ENCODE data around the gene CLDN14.

Gene CLDN14

DNA sequence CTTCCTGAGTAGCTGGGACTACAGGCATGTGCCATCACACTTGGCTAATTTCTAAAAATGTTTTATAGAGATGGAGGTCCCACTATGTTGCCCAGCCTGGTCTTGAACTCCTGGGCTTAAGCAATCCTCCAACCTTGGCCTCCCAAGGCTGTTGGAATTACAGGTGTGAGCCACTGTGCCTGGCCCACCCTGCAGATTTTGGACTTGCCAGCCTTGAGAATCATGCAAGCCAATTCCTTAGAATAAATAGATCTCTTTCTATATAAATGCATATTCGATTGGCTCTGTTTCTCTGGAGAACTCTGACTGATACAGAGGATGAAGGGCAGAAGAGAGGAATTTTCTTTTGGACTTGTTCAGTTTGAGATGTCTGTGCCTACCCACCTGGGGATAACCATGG lies 6.7 kb downstream of the CLDN14 start:
- in situ Hi-C loops (cut with MboI; ENCODE audit: low sequenced_read_pairs) = no loop called here

GRCh38 chr21:36472377-36472776 lies 7.5 kb downstream of the CLDN14 start:
- in situ Hi-C loops (cut with MboI; ENCODE audit: low sequenced_read_pairs) = no loop called here

DNA sequence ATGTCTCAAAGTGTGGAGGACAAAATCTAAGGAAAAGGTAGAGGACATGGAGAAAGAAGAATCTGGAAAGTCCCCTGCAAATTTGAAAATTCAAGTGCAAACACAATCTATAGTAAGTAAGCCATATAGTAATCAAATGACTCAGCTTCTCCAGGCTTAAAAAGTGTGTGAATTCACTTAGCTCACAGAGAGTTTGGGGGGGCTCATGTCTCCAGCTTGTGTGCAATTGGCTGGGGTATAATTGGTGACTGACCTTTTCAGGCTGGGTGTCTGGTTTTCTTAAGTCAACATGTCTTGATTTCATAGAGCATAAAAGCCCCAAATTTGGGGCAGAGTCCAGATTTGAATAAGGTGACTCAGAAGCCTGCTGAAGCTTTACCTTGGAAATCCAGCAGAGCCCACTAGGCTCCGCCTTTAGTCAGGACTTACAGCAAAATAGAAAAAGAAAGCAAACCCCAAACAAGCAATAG lies 8.6 kb downstream of the CLDN14 start:
- in situ Hi-C loops (cut with MboI; ENCODE audit: low sequenced_read_pairs) = no loop called here

- in situ Hi-C loops (cut with MboI; ENCODE audit: low sequenced_read_pairs) = no loop called here
These were observed 9.6 kb downstream of the CLDN14 start for GRCh38 chr21:36470294-36470693.

DNA sequence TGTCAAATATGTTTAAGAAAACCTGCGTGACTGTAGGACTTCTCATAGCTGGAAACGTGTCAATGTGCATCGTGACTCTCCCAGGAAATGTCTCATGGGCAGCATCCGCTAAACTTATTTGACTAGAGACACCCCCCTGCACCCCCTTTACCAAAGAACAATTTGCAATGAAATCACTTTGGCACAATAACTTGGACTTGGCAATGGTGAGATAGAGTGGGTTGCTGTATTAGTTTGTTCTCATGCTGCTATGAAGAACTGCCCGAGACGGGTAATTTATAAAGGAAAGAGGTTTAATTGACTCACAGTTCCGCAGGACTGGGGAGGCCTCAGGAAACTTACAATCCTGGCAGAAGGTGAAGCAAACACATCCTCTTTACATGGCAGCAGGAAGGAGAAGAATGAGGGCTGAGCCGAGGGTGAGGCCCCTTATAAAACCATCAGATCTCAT lies 13.8 kb downstream of the CLDN14 start:
- in situ Hi-C loops (cut with MboI; ENCODE audit: low sequenced_read_pairs) = no loop called here

GRCh38 chr21:36465478-36465877 lies 14.4 kb downstream of the CLDN14 start:
- in situ Hi-C loops (cut with MboI; ENCODE audit: low sequenced_read_pairs) = no loop called here

GRCh38 chr21:36464590-36464989 lies 15.3 kb downstream of the CLDN14 start:
- in situ Hi-C loops (cut with MboI; ENCODE audit: low sequenced_read_pairs) = no loop called here

- in situ Hi-C loops (cut with MboI; ENCODE audit: low sequenced_read_pairs) = no loop called here
These were observed 15.9 kb downstream of the CLDN14 start for GRCh38 chr21:36463991-36464390.

- in situ Hi-C loops (cut with MboI; ENCODE audit: low sequenced_read_pairs) = no loop called here
These were observed 16.7 kb downstream of the CLDN14 start for GRCh38 chr21:36463204-36463603.

DNA sequence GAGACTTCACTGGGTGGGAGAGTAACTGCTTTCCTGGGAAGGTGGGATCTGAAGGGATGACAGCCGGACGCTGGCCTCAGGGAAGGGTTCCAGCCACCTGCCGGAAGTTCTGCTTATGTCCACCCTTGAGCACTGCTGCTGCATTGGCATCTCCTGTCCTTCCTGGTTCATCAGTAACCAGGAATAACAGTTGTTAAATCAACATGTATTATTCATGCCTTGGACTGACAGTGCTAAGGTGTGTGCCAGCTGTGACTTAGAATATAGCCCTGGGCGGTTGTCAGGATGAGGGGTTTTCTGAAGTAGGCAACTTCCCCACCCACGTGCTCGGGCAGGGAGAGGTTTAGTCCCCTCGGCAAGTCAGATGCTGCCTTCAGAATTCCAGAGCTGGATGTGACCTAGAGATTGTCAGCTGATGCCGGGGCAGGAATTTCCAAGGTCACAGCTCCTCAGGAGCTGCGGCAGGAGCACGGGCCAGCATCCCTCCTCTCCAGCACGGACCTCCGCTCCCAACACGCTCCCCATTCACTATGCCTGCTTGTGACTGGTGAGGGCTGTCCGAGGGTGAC lies 17.9 kb downstream of the CLDN14 start:
- in situ Hi-C loops (cut with MboI; ENCODE audit: low sequenced_read_pairs) = no loop called here

DNA sequence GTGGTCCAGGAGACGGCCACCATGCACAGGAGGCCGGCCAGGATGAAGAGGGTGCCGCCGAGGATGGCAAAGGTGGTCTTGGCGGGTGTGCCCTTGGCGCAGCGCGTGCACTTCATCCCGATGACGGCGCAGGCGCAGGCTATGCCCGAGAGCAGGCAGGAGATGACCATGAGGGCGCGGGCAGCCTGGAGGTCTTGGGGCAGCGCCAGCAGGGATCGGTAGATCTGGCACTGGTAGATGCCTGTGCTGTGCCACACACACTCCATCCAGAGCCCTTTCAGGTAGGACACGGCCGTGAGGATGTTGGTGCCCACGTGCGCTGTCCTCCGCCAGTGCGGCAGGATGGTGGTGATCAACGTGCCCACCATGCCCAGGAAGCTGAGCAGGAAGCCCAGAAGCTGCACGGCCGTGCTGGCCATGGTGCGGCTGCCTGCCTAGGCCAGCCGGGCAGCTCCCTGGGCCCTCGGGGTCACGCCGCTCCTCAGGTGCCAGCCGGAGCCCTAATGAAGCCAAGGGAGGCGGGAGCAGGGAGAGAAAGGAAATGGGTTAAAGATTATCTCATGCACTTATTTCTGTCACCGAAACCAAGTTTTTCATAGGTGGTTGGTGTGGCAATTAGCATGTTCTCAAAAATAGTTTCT lies 18.5 kb downstream of the CLDN14 start:
- in situ Hi-C loops (cut with MboI; ENCODE audit: low sequenced_read_pairs) = no loop called here

DNA sequence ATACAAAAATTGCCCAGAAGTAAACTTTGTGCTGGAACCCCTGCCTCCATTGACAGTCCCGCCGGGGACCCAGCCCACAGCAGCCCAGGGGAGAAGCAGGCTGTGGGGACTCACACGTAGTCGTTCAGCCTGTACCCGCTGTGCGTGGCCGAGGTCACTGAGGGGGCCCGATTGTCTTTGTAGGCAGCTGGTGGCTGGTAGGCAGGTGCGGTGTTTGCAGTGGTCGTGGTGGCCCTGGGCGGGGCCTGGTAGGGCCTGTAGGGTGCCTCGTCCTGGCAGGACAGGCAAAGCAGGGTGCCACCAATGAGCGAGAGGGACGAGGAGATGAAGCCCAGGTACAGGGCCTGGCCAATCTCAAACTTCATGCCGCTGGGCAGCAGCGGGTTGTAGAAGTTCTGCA lies 19.1 kb downstream of the CLDN14 start:
- in situ Hi-C loops (cut with MboI; ENCODE audit: low sequenced_read_pairs) = no loop called here

DNA sequence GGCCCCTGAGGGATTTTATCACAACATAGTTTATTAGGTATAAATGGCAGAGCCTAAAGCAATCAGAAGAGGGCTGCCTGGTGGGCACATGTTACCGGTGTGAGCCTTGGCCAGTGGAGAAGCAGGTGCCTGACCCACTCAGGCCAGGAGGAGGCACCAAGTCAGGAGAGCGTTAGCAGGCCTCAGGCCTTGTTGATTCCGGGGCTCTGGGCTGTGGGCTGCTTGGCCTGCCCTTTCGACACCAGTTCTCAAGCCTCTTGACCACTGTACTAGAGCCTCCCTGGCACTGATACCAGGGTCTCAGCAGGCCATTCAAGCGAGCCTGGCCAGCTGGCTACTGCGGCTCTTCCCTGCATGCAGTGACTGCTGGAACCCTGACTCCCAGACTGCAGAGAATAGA lies 20.8 kb downstream of the CLDN14 start:
- in situ Hi-C loops (cut with MboI; ENCODE audit: low sequenced_read_pairs) = no loop called here

DNA sequence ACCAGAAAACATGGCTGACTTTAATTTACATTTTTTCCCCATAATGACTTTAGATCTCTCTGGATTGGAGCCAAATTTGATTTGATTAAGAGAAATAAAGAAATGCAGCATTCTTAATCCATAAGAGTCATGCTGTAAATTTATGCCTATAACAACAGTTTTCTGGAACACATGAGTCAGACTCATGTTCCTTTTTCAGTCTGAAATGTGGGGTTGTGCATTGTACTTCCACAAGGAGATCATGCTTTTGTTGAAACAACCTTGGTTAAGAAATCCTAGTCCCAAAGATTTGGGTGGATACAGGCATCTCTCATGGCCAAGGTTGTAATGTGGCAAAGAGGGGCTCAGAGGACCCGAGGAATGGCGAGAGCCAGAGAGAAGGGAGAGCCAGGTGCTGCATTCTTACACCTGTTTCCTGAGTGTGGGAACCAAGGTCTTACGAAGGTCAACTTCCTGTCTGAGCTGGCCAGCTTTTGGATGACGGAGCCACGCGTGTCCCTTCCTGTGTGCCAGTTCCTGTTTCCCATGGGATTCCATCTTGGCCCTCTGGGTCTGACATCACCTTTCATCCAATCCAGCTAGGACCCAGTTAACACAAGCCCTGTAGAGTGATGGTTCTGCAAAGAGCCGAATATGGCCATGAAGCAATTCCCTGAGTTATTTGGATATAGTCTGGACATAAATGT lies 23.1 kb downstream of the CLDN14 start:
- in situ Hi-C loops (cut with MboI; ENCODE audit: low sequenced_read_pairs) = no loop called here

- in situ Hi-C loops (cut with MboI; ENCODE audit: low sequenced_read_pairs) = no loop called here
These were observed 25.2 kb downstream of the CLDN14 start for GRCh38 chr21:36454706-36455105.

DNA sequence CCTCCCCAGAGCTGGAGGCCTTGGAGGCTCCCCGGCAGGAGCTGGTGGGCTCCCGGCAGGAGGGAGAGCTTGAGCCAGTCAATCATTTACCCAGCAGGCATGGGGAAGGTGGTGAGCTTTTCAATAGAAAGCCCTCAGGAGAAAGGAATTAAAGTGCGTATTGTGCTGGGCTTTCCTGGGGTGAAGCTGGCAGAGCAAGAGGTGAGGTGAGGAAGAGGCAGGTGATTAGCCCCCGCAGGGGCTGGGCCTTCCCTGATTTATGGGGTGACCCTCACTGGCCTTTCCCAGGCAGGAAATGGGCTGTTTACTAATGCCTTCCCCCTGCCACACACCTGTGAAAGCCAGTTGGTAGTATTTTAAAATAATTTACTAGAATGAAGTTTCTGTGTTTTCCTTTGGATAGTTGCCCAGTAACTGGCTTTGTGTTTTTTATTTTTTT lies 25.8 kb downstream of the CLDN14 start:
- in situ Hi-C loops (cut with MboI; ENCODE audit: low sequenced_read_pairs) = no loop called here

DNA sequence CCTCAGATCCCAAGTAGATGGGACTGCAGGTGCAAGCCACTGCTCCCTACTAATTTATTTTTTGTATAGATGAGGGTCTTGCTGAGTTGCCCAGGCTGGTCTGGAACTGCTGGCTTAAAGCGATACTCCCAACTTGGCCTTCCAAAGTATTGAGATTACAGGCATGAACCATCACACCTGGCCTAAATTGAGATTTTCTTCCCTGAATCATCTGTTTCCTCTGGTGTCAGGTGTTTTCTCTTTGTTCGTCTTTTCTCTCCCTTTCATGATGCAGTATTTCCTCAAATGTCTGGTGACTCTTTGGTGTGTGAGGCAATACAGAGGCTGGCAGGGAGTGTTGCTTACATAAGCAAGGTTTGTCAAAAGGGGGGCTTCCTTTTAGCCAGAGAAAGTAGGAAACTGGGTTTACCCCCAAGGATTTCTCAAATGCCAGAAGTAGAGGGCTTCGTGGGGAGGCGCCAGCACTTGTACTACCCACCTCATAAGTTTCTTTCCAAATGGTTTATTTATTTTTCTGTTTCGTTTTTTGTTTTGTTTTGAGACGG lies 27.6 kb downstream of the CLDN14 start:
- in situ Hi-C loops (cut with MboI; ENCODE audit: low sequenced_read_pairs) = no loop called here

- in situ Hi-C loops (cut with MboI; ENCODE audit: low sequenced_read_pairs) = no loop called here
These were observed 28.4 kb downstream of the CLDN14 start for GRCh38 chr21:36451506-36451905.

- in situ Hi-C loops (cut with MboI; ENCODE audit: low sequenced_read_pairs) = no loop called here
These were observed 29.4 kb downstream of the CLDN14 start for GRCh38 chr21:36450511-36450910.

DNA sequence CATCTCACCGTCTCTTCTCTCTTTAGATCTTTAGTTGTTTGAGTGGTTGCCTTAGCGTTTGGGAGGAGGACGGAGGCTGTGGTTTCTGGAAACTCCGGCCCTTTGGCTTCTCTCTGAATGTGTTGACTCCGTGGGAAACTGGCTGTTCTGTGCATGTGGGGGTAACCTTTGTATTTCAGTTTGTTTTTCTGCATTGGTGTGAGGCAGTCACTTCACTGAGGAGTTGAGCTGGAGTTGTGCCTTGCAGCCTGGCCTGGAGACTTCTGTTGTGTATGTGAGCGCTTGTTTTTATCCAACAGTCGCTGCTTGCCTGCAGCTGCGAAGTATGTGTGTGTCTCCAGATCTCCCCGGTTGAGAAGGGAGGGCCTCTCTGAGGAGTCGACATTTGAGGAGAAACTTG lies 33.6 kb downstream of the CLDN14 start:
- in situ Hi-C loops (cut with MboI; ENCODE audit: low sequenced_read_pairs) = no loop called here

- in situ Hi-C loops (cut with MboI; ENCODE audit: low sequenced_read_pairs) = no loop called here
These were observed 38.2 kb downstream of the CLDN14 start for GRCh38 chr21:36441715-36442114.

- in situ Hi-C loops (cut with MboI; ENCODE audit: low sequenced_read_pairs) = no loop called here
These were observed 42.2 kb downstream of the CLDN14 start for GRCh38 chr21:36437745-36438128.
